ENCODE results near the gene TRABD2B.

- TF ChIP-seq CTCF (IDR thresholded peaks at IDR 0.05) (no peak), ZFX (IDR thresholded peaks at IDR 0.05; ENCODE audit: borderline replicate concordance) (no peak)
Measured at GRCh38 chr1:47901001-47901575, 96.1 kb downstream of the TRABD2B start.
